PC-3 (cell line): ENCODE data around the gene CYB5B.

Experiments used
- EZH2 ChIP-seq: fragments of 300-600 bp; sonication (generic); IDR thresholded peaks from one replicate; pipeline ENCODE4 v1.6.1; 2017; ENCODE audit warnings: antibody characterized with exemption, mild to moderate bottlenecking, low read length; ENCODE audit not compliant: unreplicated experiment
- EZH2phosphoT487 ChIP-seq: fragments of 300-600 bp; sonication (generic); IDR thresholded peaks from 2 replicates; pipeline ENCODE4 v1.6.1; 2018; ENCODE audit warnings: mild to moderate bottlenecking, antibody characterized with exemption, low read length, borderline replicate concordance
- TF ChIP-seq, protein P1 (sequence below): fragments of 300-600 bp; sonication (generic); conservative IDR thresholded peaks from 2 replicates; pipeline ENCODE4 v1.5.1; 2017; ENCODE audit warnings: antibody characterized with exemption, low read depth, mild to moderate bottlenecking, low read length

DNA sequence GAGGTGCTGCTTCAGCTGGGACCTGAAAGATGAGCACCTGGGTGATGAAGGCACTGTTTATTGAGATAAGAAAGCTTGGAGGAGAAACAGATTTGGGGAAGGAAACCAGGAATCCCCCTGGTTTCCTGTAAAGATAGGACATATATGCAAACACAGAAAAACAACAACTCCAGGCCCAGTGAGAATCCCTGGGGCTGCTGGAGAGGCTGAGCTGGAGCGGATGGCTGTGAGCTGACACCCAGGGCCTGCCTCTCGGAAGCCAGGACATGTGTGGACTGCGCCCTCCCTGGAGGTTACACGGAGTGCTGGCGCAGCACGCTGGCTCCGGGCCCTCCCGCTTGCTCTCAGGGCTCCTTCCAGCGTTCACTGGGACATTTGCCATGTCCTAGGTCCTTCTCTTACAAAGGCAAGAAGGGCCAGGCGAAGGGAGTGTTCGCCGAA lies 57.5 kb downstream of the CYB5B start:
- TF ChIP-seq, protein P1, sequence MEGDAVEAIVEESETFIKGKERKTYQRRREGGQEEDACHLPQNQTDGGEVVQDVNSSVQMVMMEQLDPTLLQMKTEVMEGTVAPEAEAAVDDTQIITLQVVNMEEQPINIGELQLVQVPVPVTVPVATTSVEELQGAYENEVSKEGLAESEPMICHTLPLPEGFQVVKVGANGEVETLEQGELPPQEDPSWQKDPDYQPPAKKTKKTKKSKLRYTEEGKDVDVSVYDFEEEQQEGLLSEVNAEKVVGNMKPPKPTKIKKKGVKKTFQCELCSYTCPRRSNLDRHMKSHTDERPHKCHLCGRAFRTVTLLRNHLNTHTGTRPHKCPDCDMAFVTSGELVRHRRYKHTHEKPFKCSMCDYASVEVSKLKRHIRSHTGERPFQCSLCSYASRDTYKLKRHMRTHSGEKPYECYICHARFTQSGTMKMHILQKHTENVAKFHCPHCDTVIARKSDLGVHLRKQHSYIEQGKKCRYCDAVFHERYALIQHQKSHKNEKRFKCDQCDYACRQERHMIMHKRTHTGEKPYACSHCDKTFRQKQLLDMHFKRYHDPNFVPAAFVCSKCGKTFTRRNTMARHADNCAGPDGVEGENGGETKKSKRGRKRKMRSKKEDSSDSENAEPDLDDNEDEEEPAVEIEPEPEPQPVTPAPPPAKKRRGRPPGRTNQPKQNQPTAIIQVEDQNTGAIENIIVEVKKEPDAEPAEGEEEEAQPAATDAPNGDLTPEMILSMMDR = no peak
- TF ChIP-seq EZH2 (no peak), EZH2phosphoT487 (no peak)
